A549 (cell line): Measurements from ENCODE around the gene PRSS37. TPM values are rescaled to one million over a fixed set of nuclear protein-coding genes. Genes with fewer than 3 reads are reported as not detected.

Experiments
- ATAC-seq, 2 experiments: fragments of 200-7000 bp in 1 of 2; fragments of >200 bp in 1 of 2; cut with Nextera tagmentation in 1 of 2; cut with Tn5 transposase in 1 of 2; 3 replicates each; pipeline versions ENCODE4 v1.8.0 to v1.9.1; 2018 to 2020; ENCODE audit warnings: mild to moderate bottlenecking in 1 of 2, moderate library complexity in 1 of 2
- CTCF ChIA-PET: fragments of 300-600 bp; sonication (Branson Sonifier 250); formaldehyde crosslinking; extraction: SDS; loops from one replicate; lab custom pipeline; 2021; ENCODE audit warnings: antibody characterized with exemption, inconsistent platforms; lab: Yijun Ruan, JAX
- POLR2A ChIA-PET: fragments of 350-600 bp; formaldehyde crosslinking; extraction: SDS; loops from one replicate; lab custom pipeline; 2021; ENCODE audit warnings: antibody characterized with exemption, inconsistent platforms; lab: Yijun Ruan, JAX
- DNase-seq, 2 experiments: peaks; one replicate each; pipeline versions ENCODE4 v3.0.0 to v3.0.0-alpha.2; 2011 to 2016; ENCODE audit warnings: low read depth in 1 of 2, low spot score in 1 of 2
- FAIRE-seq: peaks from 2 replicates; lab custom pipeline; 2011; peaks lifted over from hg19 to GRCh38; lab: Jason Lieb, UNC
- H3K27ac ChIP-seq, 2 experiments: fragments of >200 bp; sonication (Bioruptor Twin); formaldehyde crosslinking; 3 replicates each; pipeline ENCODE4 v1.5.1; 2016 to 2017
- H3K4me1 ChIP-seq: fragments of >200 bp; sonication (Bioruptor Twin); formaldehyde crosslinking; 3 replicates; pipeline ENCODE4 v1.6.1; 2016
- H3K4me2 ChIP-seq: fragments of >200 bp; sonication (Bioruptor Twin); formaldehyde crosslinking; 3 replicates; pipeline ENCODE4 v1.6.1; 2016
- H3K4me3 ChIP-seq: fragments of >200 bp; sonication (Bioruptor Twin); formaldehyde crosslinking; 3 replicates; pipeline ENCODE4 v1.5.1; 2016
- H3K9me3 ChIP-seq: fragments of >200 bp; sonication (Bioruptor Twin); formaldehyde crosslinking; 3 replicates; pipeline ENCODE4 v1.6.1; 2016
- BCL3 ChIP-seq: fragments of >200 bp; sonication (Bioruptor Twin); formaldehyde crosslinking; IDR thresholded peaks from 3 replicates; pipeline ENCODE4 v1.6.1; 2016
- CBX8 ChIP-seq: fragments of 200-600 bp; sonication (generic); IDR thresholded peaks from 2 replicates; pipeline ENCODE4 v1.6.1; 2016
- CEBPB ChIP-seq, 2 experiments: fragments of >200 bp in 1 of 2; sonication (Bioruptor Twin) in 1 of 2; formaldehyde crosslinking in 1 of 2; IDR thresholded peaks; 2 replicates each; pipeline ENCODE4 v1.6.1; 2012 to 2016
- CHD2 ChIP-seq: fragments of 150-350 bp; IDR thresholded peaks from 2 replicates; pipeline ENCODE4 v1.6.1; 2014; ENCODE audit warnings: low read length; ENCODE audit not compliant: partially characterized antibody
- E2F6 ChIP-seq: IDR thresholded peaks from 2 replicates; pipeline ENCODE4 v1.6.1; 2012; ENCODE audit warnings: low read depth, borderline replicate concordance
- EHF ChIP-seq: fragments of 250-450 bp; sonication (Bioruptor Pico); IDR thresholded peaks from 2 replicates; pipeline ENCODE4 v1.5.0; 2020; ENCODE audit warnings: mild to moderate bottlenecking
- EHMT2 ChIP-seq: fragments of 200-600 bp; sonication (generic); IDR thresholded peaks from 2 replicates; pipeline ENCODE4 v1.6.1; 2016; ENCODE audit warnings: antibody characterized with exemption, low read depth, mild to moderate bottlenecking, moderate library complexity
- ELK1 ChIP-seq: fragments of 150-350 bp; IDR thresholded peaks from 2 replicates; pipeline ENCODE4 v1.6.1; 2014; ENCODE audit warnings: low read depth, mild to moderate bottlenecking, low read length
- ESRRA ChIP-seq: fragments of 150-350 bp; IDR thresholded peaks from 2 replicates; pipeline ENCODE4 v1.6.1; 2014; ENCODE audit warnings: mild to moderate bottlenecking, low read length, borderline replicate concordance
- FOSB ChIP-seq: fragments of 250-450 bp; sonication (Bioruptor Pico); IDR thresholded peaks from 2 replicates; pipeline ENCODE4 v1.5.0; 2020; ENCODE audit warnings: mild to moderate bottlenecking, moderate library complexity
- FOSL2 ChIP-seq, 2 experiments: fragments of 450-650 bp in 1 of 2; fragments of >200 bp in 1 of 2; sonication (Bioruptor Twin) in 1 of 2; formaldehyde crosslinking; IDR thresholded peaks; 2 replicates each; pipeline versions ENCODE4 v1.5.0 to v1.6.1; 2016 to 2020; ENCODE audit warnings: mild to moderate bottlenecking in 1 of 2, moderate library complexity in 1 of 2
- GATA3 ChIP-seq: IDR thresholded peaks from 2 replicates; pipeline ENCODE4 v1.6.1; 2012; ENCODE audit warnings: borderline replicate concordance
- HOXA7 ChIP-seq: fragments of 250-450 bp; sonication (Bioruptor Pico); IDR thresholded peaks from 2 replicates; pipeline ENCODE4 v1.5.0; 2020; ENCODE audit warnings: mild to moderate bottlenecking, moderate library complexity
- JUNB ChIP-seq: fragments of >200 bp; sonication (Bioruptor Twin); formaldehyde crosslinking; IDR thresholded peaks from 2 replicates; pipeline ENCODE4 v1.6.1; 2016
- KDM5A ChIP-seq: fragments of 200-600 bp; sonication (generic); IDR thresholded peaks from 2 replicates; pipeline ENCODE4 v1.6.1; 2016; ENCODE audit warnings: antibody characterized with exemption, mild to moderate bottlenecking
- MAX ChIP-seq: IDR thresholded peaks from 2 replicates; pipeline ENCODE4 v1.6.1; 2012
- MYC ChIP-seq: IDR thresholded peaks from 2 replicates; pipeline ENCODE4 v1.6.1; 2012; ENCODE audit warnings: mild to moderate bottlenecking, inconsistent platforms, low read length, improper control_type of control experiment, borderline replicate concordance
- NPAS2 ChIP-seq: fragments of 250-450 bp; sonication (Bioruptor Pico); IDR thresholded peaks from 2 replicates; pipeline ENCODE4 v1.8.0; 2022; ENCODE audit warnings: mild to moderate bottlenecking, moderate library complexity, borderline replicate concordance
- PHF8 ChIP-seq: fragments of 200-600 bp; sonication (generic); IDR thresholded peaks from 2 replicates; pipeline ENCODE4 v1.6.1; 2016; ENCODE audit warnings: low read depth, mild to moderate bottlenecking, antibody characterized with exemption, moderate library complexity, borderline replicate concordance
- POLR2A ChIP-seq: IDR thresholded peaks from 2 replicates; pipeline ENCODE4 v1.6.1; 2012; ENCODE audit warnings: mild to moderate bottlenecking, low read length
- POLR2AphosphoS2 ChIP-seq: conservative IDR thresholded peaks from 2 replicates; pipeline ENCODE4 v1.6.1; 2012; ENCODE audit warnings: low read length, improper control_type of control experiment, inconsistent platforms
- RCOR1 ChIP-seq: fragments of 150-350 bp; IDR thresholded peaks from 2 replicates; pipeline ENCODE4 v1.6.1; 2014; ENCODE audit warnings: antibody characterized with exemption, low read length, low read depth
- RNF2 ChIP-seq: fragments of 200-600 bp; sonication (generic); IDR thresholded peaks from 2 replicates; pipeline ENCODE4 v1.6.1; 2016; ENCODE audit warnings: low read depth, mild to moderate bottlenecking, antibody characterized with exemption, moderate library complexity, borderline replicate concordance
- SMC3 ChIP-seq: fragments of >200 bp; sonication (Bioruptor Twin); formaldehyde crosslinking; IDR thresholded peaks from 3 replicates; pipeline ENCODE4 v1.6.1; 2018; ENCODE audit warnings: inconsistent platforms
- TFCP2L1 ChIP-seq: fragments of 250-450 bp; sonication (Bioruptor Pico); IDR thresholded peaks from 2 replicates; pipeline ENCODE4 v1.5.0; 2021; ENCODE audit warnings: mild to moderate bottlenecking
- ZC3H11A ChIP-seq: fragments of 450-650 bp; IDR thresholded peaks from 2 replicates; pipeline ENCODE4 v1.6.1; 2014; ENCODE audit warnings: antibody characterized with exemption, mild to moderate bottlenecking
- ZFP36 ChIP-seq: fragments of 450-650 bp; IDR thresholded peaks from 2 replicates; pipeline ENCODE4 v1.6.1; 2014; ENCODE audit warnings: borderline replicate concordance; ENCODE audit not compliant: partially characterized antibody
- WGBS: methylation state at CpG from one replicate; pipeline ENCODE4 v1.1.6; 2017; ENCODE audit errors: missing lambda C conversion rate; 5-methylcytosine and 5-hydroxymethylcytosine counted together
- polyA plus RNA-seq, 4 experiments: library from polyadenylated mRNA; depleted of rRNA in 3 of 4; stranded (reverse); fragments of >200 nt; fragmentation: RNase III in 1 of 4; extraction: RNeasy Plus Mini Kit Qiagen cat#74134 plus additional on column Dnase treatment in 1 of 4; gene quantifications; 2 replicates in 3 of 4; 3 replicates in 1 of 4; pipeline ENCODE4 v1.2.3, GENCODE V29; 2011 to 2017

The PRSS37 gene
- polyA plus RNA-seq, 2 of the 4 experiments (the other 2 are of a cell fraction): not detected

GRCh38 chr7:141872931-141873330, 31.6 kb upstream of the PRSS37 start:
- CTCF ChIA-PET: no interaction called here
- ATAC-seq (no peak), FAIRE-seq (no peak)
- no peak overlapping the region for H3K4me3 ChIP-seq
- no peak for TF ChIP-seq ESRRA
- TF ChIP-seq RNF2: no peak
- TF ChIP-seq EHF (CRISPR knock-in tag): no peak
- no peak for TF ChIP-seq CHD2
- TF ChIP-seq, all 56 proteins: peak for 0
- POLR2A ChIA-PET: no interaction called here
- Histone ChIP-seq H3K9me3 (no peaks in the 10 kb centered on the region), H3K4me2 (no peak overlapping the region), H3K27ac (no peak overlapping the region), H3K4me1 (no peaks in the 10 kb centered on the region)
- no peak for DNase-seq
- 40% methylated on average over 3 of the region's 3 CpGs for WGBS

GRCh38 chr7:141866974-141867373, 25.7 kb upstream of the PRSS37 start:
- 55% methylated on average over 2 of the region's 2 CpGs for WGBS
- Histone ChIP-seq H3K4me1 (no peaks in the 10 kb centered on the region), H3K4me3 (no peak overlapping the region), H3K4me2 (no peak overlapping the region), H3K9me3 (no peaks in the 10 kb centered on the region), H3K27ac (no peak overlapping the region)
- ATAC-seq: no peak
- FAIRE-seq: no peak
- POLR2A ChIA-PET: no interaction called here
- CTCF ChIA-PET: no interaction called here
- no peak for DNase-seq
- TF ChIP-seq POLR2AphosphoS2 (no peak), ZC3H11A (no peak), EHF (CRISPR knock-in tag) (no peak), CBX8 (no peak), HOXA7 (CRISPR knock-in tag) (no peak), ESRRA (no peak), MAX (no peak), POLR2A (no peak), RNF2 (no peak), TFCP2L1 (no peak), ZFP36 (no peak), NPAS2 (CRISPR knock-in tag) (no peak), ELK1 (no peak), SMC3 (no peak), CEBPB (IDR thresholded peaks at IDR 0.05) (no peak), PHF8 (no peak), RCOR1 (no peak)

- H3K27ac ChIP-seq: no peak overlapping the region
- TF ChIP-seq FOSL2 (IDR thresholded peaks at IDR 0.05) (no peak), FOSL2 (CRISPR knock-in tag; IDR thresholded peaks at IDR 0.05) (peak; percentile 11; the same call in 1 of the 2 replicates), MAX (no peak)
- DNase-seq (peak in 1 of 2 experiments; percentile 40), FAIRE-seq (peak; percentile 36), ATAC-seq (0 out of 6 replicates have a peak, but pooled peaks of 1 of the 2 experiments have one; percentile 23)
- H3K4me2 ChIP-seq: peak overlapping the region; percentile 14; the same call in 1 of the 3 replicates
- no peak overlapping the region for H3K4me3 ChIP-seq
- no peaks in the 10 kb centered on the region for H3K4me1 ChIP-seq
- ChIA-PET POLR2A (no interaction called here), CTCF (no interaction called here)
- no peaks in the 10 kb centered on the region for H3K9me3 ChIP-seq
- WGBS: 3% methylated on average over 2 of the region's 2 CpGs
Observed at GRCh38 chr7:141864765-141865447, 23.6 kb upstream of the PRSS37 start.

GRCh38 chr7:141860207-141860606, 18.9 kb upstream of the PRSS37 start:
- WGBS: 8% methylated on average over 2 of the region's 2 CpGs
- ChIA-PET CTCF (no interaction called here), POLR2A (no interaction called here)
- H3K4me3 ChIP-seq: no peak overlapping the region
- ATAC-seq: no peak
- H3K4me2 ChIP-seq: no peak overlapping the region
- TF ChIP-seq GATA3: no peak
- TF ChIP-seq KDM5A: no peak
- TF ChIP-seq MYC: no peak
- TF ChIP-seq E2F6: no peak
- no peak for TF ChIP-seq JUNB
- no peak for TF ChIP-seq EHMT2
- TF ChIP-seq BCL3: no peak
- no peak for TF ChIP-seq RNF2
- no peak for TF ChIP-seq CEBPB (IDR thresholded peaks at IDR 0.05)
- no peak for TF ChIP-seq FOSB (CRISPR knock-in tag)
- no peak overlapping the region for H3K27ac ChIP-seq
- FAIRE-seq: no peak
- no peak for DNase-seq
- no peaks in the 10 kb centered on the region for H3K9me3 ChIP-seq
- no peaks in the 10 kb centered on the region for H3K4me1 ChIP-seq
